CD4-positive, alpha-beta T cell treated with Interferon alpha-2 for 1 hour (primary cell): Measurements from ENCODE around the gene WNT16.
A peak's percentile ranks its signal among the peaks of the same experiment; 100 is the strongest.
"Not testable (repeated sequence)": the region's sequence is repeated elsewhere in the genome, so short reads cannot be mapped to it uniquely, and the experiment has no call there.

Source experiments
- DNase-seq, 2 donors: peaks; one replicate each; pipeline ENCODE4 v3.0.0-alpha.2; 2020 to 2022

Gene WNT16, protein sequence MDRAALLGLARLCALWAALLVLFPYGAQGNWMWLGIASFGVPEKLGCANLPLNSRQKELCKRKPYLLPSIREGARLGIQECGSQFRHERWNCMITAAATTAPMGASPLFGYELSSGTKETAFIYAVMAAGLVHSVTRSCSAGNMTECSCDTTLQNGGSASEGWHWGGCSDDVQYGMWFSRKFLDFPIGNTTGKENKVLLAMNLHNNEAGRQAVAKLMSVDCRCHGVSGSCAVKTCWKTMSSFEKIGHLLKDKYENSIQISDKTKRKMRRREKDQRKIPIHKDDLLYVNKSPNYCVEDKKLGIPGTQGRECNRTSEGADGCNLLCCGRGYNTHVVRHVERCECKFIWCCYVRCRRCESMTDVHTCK

DNA sequence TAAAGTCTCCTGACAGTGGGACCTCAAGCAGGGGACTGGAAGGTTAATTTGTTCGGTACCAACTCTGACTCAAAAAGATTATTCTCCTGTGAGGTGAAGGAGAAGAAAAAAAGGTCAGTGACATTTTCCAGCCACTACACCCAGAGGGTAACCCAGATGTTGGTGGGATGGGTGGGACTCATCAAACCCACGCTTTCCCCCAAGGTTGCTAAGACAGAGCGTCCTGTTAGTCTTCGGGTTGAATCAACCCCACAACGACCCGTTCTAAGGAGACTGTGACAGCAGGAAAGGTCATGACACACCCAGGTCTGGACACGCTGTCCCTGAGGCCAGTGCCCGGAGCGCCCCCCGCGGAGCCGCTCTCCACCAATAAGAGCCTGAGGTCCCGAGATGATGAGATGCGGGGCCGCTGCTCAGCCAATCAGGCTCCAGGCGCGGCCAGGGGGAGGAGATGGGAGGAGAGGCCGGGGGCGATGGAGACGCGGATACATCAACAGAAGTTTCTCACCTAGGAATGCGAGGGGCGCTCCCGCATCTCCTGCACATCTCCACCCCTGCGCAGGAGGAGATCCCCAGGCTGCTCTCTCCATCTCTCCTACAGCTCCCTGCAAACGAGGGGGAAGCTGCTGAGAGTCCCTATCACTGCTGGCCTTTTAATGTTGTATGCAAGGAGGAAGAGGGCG, at the start of gene WNT16:
WNT16 (plus strand) TSS at position 493 of the 683 bp plus-strand sequence. CDS start 293 bp downstream, outside the sequence.
- peak in 1 of 2 donors; percentile 8 for DNase-seq

DNA sequence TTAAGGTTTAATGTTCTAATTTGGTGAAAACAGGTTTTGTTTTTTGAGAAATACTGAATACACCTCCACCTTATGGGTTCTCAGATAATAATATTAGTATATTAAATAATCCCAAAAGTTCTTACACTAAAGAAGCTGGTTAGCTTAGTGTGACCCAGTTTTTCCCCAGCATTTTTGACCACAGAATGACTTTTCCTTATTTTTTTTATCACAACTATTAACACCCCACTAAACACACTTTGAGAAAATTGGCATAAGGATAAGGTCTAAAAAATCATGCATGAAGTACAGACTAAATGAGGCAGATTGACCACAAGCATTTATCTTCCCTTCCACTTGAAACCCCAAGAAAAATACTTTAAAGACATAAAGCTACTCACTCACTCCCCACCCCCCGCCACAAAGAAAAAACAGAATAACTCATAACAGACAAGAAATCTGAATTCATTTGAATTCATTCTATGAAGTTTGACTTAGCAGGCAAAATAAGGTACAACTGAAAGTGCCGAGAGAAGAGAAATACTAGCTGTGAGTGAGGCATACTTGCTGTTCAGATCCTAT, 49.7 kb upstream of the WNT16 start:
- DNase-seq, result no peak

DNA sequence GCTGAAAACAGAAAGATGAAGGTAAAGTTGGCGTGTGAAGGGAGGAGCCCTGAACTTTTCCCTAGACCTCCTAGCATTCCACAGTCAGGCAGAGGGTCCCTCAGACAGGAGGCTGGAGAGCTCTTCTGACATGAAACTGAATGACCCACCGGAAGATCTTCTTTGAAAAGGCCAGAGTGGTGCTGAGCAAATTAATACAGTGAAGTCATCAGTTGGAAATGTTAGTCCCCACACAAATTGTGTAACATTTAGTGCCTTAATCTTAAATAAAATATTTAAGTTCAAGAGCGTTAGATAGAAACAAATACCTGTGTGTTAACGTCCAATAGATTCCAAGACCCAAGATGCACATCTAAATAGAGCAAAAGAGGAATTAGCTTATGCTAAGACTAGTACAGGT, 49.0 kb upstream of the WNT16 start:
- DNase-seq, result no peak

DNA sequence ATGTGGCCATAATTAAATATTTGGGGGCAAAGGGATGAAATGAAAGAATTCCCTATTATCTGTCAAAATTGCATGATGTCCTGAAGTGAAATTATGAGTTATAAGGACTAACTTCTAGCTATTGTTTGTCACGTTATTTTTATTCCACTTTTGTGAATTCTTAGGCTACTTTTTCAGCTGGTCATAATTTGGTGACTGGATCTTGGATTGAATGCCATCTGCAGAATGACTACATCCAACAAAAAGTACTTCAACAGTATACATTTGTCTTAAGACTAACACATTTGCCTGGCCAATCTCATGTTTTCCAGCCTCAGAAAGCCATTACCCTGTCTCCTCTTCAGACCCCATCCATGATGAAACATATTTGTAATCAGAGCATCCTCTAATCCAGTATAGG, 48.1 kb upstream of the WNT16 start:
- no peak for DNase-seq

DNA sequence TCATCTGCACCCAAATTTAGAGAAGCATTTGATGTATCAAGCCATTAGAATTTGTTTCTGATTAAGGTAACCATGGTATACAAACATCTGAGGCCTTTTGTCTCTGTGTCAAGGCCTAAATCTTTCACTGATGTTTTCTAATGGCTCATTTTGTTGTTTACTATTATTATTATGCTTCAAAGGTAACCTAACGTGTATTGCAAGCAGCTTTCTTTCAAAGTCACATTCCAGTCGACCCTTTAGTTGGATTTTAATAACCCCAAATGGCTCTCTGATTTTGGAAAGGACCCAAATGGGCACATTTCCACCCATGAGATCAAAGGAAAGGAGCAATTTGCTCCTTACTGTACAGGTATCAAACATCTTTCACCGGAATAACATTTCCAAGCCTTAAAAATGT, 46.7 kb upstream of the WNT16 start:
- no peak for DNase-seq

DNA sequence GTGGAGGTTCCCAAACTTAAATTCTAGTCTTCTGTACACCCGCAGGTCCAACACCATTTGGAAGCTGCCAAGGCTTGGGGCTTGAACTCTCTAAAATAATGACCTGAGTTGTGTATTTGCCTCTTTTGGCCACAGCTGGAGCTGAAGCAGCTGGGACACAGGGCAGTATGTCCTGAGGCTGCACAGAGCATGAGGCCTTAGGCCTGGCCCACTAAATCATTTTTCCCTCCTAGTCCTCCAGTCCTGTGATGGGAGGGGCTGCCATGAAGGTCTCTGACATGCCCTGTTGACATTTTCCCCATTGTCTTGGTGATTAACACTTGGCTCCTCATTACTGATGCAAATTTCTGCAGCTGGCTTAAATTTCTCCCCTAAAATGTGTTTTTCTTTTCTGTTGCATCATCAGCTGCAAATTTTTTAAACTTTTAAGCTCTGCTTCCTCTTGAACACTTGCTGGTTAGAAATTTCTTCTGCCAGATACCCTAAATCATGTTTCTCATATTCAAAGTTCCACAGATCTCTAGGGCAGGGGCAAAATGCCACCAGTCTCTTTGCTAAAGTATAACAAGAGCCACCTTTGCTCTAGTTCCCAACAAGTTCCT, 43.6 kb upstream of the WNT16 start:
- no peak for DNase-seq

DNA sequence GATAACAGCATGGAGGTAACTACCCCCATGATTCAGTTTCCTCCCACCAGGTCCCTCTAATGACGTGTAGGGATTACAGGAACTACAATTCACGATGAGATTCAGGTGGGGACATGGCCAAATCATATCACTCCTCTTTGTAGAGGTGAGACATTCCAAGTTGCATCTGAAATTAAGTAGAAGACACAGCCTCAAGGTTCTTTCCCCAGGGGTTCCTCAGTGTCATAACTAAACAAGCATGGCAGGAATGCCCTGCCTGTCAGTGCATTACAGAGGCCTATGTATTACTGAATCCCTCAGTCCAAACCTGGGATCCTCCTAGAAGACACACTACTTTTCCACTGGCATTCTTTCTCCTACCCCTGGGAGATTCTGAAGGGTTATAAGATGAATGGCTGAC, 42.6 kb upstream of the WNT16 start:
- no peak for DNase-seq

DNA sequence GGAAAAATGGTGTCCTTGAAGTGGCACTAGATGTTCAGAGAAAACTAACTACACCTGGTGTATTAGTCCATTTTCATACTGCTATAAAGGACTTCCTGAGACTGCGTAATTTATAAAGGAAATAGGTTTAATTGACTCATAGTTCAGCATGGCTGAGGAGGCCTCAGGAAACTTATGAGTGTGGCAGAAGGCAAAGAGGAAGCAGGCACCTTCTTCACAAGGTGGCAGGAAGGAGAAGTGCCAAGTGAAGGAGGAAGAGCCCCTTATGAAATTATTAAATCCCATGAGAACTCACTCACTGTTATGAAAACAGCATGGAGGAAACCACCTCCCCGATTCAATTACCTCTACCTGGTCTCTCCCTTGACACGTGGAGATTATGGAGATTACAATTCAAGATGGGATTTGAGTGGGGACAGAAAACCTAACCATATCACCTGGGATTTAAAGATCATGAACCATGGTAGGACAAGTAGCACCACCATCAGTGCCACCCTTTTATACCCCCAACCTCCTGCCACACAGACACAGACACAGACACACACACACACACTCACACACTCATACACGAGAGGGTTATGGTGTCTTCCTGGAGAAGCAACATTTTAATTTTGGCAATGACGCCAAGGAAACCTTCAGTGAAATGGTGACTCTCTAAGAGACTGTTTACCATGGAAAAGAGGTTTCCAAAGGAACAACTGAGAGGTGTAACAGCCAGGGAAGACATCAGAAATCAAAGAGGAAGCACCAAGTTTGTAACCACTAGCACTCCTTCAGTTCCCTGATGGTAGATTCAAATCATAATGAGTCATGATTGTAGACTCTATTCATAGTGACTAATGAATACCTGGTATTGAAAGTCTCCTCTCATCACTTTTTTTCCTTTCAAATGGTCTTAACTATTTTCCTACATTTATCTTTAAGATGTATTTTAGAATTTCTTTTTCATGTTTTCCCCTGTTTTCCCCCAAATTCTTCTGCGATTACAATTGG, 41.8 kb upstream of the WNT16 start:
- no peak for DNase-seq

DNA sequence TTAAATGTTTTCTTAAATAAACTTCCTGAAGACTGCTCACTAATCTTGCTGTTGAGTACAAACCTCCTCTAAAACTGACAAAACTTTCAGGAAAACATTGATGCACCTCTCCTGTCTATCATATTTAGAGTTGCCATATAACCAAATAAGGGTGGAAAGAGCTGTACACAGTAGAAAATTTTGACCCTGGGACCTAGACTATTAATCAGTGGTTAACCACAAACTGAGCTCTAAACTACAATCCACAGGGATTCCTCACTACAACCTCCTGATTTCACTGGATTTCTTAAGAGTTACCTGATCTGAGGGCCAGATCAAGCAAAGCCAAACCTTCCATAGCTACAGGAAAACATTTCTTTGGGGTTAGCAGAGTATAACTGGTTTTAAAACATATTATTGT, 39.9 kb upstream of the WNT16 start:
- DNase-seq, result no peak

DNA sequence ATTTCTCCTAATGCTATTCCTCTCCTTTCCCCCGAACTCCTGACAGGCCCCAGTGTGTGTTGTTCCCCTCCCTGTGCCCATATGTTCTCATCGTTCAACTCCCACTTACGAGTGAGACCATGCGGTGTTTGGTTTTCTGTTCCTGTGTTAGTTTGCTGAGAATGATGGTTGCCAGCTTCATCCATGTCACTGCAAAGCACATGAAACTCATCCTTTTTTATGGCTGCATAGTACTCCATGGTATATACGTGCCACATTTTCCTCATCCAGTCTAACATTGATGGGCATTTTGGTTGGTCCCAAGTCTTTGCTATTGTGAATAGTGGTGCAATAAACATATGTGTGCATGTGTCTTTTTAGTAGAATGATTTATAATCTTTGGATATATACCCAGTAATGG, 38.9 kb upstream of the WNT16 start:
- DNase-seq, result not testable (repeated sequence)

DNA sequence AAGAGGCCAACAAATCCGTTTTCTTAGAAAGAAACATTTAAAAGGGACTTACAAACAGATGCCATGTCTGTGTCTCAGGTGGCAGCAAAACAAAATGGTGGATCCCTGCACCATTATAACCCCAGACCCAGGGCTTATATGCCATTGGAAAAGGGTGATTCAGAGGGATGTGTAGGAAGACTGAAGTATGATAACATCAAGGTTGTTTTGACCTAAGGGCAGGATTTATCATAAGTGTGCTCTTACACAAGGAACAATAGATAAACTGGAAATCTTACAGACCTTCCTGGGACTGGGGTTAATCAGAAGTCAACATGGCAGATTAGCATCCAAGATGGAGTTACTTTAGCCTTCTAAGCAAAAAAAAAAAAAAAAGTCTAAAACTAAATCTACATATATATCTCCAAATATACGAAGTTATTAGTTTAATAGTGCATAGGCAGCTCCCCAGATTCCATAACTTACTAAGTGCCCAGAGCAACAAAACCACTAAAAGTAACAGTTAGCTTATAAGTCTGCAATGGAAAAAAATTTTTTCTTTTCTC, 34.3 kb upstream of the WNT16 start:
- DNase-seq, result no peak

DNA sequence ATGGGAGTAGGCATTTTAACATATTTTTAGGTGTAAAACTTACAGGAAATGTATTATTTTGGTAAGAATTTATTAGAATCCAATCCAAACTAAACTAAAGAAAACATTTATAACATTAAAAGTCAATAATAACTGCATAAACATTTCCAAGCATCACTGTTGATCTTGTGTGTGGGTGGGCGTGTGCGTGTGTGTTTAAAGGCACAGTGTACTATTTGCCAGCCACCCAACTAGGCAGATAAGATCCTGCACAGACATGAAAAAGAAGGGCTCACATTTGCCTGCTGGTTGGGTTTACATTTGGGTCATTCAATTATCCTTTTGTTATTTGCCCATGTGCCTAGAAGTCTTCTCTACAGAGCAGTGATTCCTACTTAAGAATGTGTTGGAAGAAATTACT, 31.0 kb upstream of the WNT16 start:
- no peak for DNase-seq

DNA sequence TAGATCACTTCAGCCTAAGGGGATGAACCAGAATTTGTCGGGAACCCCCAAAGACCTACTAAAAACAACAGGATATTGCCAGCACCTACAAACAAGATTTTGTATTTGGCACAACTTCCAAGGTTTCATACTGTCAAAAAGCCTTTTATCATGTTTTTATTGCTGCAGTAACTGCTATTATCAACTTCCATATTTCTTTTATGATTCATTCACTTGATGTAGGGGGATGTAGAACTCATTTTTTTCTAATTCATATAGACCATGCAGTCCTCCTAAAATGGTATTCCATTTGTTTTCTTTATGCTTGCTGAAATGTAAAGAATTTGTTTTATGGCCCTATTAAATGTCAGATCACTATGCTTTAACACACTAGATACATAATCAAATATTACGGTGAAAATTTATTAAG, 30.0 kb upstream of the WNT16 start:
- no peak for DNase-seq

DNA sequence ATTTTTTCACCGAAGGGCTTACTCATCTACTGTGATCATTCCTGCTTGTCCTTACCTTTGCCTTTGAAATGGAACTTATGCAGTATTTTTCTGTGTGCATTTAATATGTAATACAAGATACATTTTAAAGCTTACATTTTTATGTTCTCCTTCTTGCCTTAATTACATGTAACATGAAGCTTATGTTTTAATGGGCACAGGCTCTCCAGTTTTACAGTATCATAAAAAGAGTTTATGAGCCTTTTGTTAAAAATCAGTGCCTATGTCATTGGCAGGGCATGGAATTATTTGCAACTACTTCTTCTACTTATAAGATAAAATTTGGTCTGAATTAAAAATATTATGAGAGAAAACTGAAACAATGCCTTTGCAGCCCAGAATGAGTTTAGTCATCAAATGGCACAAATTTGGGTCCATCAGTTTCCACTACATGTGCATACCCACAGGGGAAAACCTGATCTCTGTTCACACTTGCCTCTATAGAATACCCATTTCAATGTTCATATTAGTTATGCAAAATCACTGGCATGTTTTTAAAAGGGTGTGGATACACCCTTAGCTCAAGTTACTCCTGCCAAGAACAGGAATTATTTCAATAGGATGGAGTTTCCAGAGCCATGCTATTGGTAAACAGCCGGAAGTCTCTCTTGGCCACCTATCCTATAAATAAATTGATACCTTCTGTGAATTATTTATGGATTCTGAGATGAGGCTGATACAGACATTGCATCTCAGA, 27.9 kb upstream of the WNT16 start:
- DNase-seq, result no peak

DNA sequence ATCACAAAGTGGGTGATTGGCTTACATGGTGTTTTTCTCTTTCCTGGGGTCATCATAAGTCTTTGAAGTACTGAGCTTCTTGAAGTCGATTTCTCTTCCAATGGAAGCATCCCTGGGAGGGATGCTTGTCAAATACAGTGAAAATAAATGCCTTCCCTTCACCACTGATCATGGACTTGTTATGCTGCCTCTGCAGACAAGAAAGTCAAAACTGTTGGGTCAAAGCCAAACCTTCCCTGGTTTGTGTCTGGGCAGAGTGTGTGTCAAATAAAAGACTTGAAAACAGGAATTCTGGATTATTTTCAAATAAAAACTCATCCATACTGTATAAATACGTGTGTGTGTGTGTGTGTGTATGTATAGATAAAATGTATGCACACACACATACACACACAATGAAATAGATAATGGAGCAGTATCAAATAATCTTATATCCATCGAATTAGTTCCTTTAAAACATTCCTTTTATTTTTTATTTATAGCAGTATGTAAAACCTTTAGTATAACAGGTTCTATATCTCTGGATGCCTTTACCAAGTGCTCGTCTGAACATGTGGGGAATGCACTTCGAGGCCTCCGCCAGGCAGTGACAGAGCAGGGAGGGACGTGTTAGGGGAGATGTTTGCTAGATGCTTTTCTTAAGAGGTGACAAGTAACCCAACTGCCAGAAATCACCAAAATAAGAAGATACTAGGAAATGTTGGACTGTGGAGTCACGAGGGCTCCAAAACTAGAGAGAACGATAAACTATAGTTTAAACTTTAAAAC, 27.2 kb upstream of the WNT16 start:
- DNase-seq, result no peak

DNA sequence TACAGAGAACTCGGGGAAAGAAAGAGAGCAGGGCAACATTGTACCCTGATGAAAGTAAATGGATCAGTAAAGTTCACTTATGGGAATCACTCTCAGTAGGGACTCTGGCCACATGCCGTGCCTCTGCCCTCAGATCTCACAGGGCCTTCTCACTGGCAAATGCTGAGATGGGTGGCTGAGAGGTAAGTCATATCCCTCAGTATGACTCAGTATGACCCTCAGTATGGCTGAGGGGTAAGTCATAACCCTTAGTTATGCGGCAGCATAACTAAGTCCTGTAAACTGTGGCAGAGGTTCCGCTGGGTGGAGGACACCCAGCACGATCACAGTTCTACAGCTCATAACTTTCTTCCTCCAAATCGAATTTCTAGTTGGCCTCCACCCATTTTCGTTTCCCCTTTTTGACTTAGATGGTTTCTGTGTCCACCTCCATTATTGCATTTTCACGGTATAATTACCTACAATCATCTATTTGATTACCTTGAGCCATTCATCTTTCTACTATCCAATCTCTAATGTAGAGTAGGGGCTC, 26.5 kb upstream of the WNT16 start:
- no peak for DNase-seq

DNA sequence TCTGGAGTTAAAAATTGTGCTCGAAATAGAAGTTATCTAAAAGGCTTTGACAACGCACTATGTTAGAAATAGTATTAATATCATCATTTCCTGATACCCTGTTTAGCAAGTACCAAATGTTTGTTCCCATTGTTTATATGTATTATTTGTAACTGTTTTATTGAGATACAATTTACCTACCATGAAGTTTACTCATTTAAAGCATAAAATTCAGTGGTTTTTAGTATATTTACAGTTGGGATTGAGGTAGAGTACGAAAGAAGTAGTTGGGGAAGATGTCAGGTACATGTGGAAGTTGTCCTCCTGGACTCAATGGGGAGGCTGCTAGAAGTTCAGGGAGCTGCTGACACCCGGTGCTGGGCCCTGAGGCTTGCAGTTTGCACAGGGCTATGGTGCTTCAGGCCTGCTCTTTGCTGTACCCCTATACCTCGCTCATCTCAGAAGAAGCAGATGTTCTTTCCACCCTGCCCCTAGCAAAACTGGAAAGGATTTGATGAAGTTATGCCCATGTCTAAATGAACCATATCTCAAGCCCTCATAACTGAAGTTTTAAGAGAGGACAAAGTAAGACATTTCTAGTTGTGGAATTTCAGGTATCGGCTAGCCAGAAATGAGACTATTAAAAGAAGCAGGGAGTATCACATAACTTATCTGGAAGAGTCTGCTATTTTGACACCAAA, 25.2 kb upstream of the WNT16 start:
- DNase-seq, result no peak

DNA sequence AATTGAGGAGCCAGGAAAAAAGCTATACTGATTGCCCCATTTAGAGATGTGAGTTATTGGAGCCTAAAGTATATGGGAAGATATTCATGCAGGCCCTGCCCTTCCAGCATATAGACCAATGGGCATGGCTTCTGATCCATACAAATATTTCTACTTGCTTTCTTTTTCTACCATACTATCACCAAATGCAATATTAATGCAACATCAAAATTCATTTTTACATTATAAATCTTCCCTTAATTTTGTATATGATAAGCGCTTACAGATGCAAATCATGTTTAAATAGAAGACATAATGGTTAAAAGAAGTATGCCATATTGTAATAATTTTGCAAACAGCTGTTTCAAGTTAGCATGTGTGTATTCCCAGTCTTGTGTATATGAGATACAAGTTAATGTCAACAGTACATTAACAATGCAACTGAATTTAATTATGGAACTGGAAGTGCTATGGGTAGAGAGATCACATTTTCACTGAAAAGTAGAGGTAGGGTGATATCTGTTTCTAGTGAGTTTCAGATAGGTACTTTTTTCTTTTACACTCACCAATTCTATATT, 24.6 kb upstream of the WNT16 start:
- DNase-seq, result no peak

DNA sequence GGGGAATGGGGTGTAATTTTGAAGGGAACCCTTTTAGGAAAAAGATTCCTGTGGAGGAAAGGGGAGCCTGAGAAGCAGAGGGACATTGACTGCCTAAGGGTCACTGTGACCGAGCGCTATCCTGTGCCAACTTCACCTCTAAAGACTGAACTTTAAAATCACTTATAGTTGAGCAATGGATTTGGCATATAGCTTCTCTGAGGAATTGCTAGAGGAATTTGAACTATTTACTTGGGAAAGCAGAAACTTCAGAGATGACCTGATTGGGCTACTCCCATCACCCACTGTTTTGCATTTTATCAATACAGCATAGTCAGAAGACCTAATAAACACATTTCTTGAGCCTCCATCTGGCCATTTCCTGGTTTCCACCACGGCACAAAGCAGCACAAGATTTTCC, 23.7 kb upstream of the WNT16 start:
- DNase-seq, result no peak

DNA sequence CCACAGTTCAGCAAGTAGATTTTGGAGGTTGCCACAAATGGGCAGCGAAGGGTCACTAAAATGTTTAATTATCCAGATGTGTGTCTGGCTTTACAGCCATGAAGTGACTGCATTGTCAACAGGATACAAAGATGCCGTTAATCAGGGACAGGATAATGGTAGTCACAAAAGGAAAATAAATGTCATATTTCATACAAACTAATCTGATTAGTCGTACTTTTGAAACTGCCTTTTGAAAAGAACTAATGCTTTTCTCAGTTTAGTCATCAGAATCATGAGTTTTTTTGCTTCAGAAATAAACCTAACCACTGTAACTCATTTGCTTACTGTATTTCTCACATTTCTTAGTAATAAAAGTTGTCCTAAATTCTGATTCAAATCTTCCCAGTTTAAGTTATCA, 22.2 kb upstream of the WNT16 start:
- DNase-seq, result no peak
